Measurements from ENCODE around the gene IFI30.

The IFI30 gene

DNA sequence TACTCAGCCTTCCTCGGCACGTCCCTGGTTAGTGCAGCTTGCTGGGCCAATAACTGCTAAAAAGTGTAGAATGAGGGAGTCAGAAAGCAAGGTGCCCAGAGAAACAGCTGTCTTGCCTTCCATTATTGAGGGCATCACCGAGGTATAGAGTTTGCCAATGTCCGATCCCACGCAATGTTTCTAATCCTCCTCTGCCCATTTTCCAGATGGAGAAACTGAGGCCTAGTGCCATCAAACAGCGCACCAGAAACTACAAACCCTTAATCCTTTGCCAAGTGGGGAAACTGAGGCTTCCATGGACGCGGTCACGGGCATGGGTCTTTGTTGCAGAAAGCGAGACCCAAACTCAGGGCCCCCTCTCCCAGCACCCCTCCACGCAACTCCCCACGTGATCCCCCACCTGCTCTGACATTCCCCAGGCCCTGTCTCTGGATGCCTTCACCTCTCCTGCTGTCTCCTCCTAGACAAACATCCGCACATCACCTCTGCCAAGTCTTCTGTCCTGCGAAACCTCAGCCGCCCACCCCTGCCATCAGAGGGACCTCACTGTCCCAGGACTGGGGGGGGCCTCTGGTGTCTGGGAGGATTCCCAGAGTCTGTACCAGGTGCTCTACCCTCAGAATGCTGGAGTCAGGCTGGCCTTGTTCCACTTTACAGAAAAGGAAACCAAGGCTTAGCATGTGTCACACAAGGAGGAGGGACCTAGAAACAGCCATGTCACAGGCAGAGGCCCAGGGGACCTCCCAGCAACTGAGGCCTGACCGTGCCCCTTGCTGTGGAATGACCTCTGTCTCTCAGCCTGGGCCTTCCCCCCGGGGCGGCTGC lies 53.6 kb downstream of the IFI30 start:
- no peak for DNase-seq

All from CD4-positive, alpha-beta T cell treated with Interleukin-12 subunit alpha and Interleukin-12 subunit beta, for 1 hour (primary cell).